ENCODE measurements around the gene MYBPC1. TPM values are rescaled to one million over a fixed set of nuclear protein-coding genes. Genes with fewer than 3 reads are reported as not detected.
"Not testable (repeated sequence)": the region's sequence is repeated elsewhere in the genome, so short reads cannot be mapped to it uniquely, and the experiment has no call there.

MYBPC1 gene, protein sequence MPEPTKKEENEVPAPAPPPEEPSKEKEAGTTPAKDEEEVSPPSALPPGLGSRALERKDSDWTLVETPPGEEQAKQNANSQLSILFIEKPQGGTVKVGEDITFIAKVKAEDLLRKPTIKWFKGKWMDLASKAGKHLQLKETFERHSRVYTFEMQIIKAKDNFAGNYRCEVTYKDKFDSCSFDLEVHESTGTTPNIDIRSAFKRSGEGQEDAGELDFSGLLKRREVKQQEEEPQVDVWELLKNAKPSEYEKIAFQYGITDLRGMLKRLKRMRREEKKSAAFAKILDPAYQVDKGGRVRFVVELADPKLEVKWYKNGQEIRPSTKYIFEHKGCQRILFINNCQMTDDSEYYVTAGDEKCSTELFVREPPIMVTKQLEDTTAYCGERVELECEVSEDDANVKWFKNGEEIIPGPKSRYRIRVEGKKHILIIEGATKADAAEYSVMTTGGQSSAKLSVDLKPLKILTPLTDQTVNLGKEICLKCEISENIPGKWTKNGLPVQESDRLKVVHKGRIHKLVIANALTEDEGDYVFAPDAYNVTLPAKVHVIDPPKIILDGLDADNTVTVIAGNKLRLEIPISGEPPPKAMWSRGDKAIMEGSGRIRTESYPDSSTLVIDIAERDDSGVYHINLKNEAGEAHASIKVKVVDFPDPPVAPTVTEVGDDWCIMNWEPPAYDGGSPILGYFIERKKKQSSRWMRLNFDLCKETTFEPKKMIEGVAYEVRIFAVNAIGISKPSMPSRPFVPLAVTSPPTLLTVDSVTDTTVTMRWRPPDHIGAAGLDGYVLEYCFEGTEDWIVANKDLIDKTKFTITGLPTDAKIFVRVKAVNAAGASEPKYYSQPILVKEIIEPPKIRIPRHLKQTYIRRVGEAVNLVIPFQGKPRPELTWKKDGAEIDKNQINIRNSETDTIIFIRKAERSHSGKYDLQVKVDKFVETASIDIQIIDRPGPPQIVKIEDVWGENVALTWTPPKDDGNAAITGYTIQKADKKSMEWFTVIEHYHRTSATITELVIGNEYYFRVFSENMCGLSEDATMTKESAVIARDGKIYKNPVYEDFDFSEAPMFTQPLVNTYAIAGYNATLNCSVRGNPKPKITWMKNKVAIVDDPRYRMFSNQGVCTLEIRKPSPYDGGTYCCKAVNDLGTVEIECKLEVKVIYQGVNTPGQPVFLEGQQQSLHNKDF
- 10 to 100 TPM in 1 of 6 donors, under 1 TPM in 3, not detected in 2; 0.12 to 13.6 (median 0.36) TPM for total RNA-seq
- polyA plus RNA-seq, result under 1 TPM; 0.08 to 0.59 TPM

DNA sequence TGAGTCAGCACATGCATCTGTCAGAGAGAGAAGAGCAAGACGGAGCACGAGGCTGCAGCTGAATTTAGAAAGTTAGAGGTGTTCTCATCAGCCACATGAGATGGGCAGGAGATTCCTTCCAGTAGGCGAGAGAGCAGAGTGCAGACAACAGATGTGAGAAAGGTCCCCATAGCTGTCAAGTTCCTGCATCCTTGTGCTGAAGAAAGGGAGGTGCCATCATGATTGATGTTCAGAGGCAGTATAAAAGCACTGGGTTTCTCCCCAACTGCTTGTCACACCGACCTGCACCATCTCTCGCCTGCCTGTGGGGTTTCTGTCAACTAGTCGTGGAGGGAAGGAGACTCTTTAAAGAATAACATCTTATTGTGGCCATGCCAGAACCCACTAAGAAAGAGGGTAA lies at the start of gene MYBPC1:
TSS of gene MYBPC1 (plus strand) at position 272 of the 400 bp plus-strand sequence. CDS start at position 372, 100 bp downstream.
- intact Hi-C loops (cut with DNase I), result no loop called here
- no peak for FAIRE-seq
- no peaks in the 10 kb centered on the region for H3K36me3 ChIP-seq
- TF ChIP-seq CTCF (IDR thresholded peaks at IDR 0.05), result no peak
- H3K9me3 ChIP-seq, result no peaks in the 10 kb centered on the region
- peaks cover under 1 to 16% (median 6%) of the 10 kb centered on the region in 3 donors for H3K4me1 ChIP-seq
- H3K27me3 ChIP-seq, result no peaks in the 10 kb centered on the region
- H3K4me3 ChIP-seq, result no peak within 1 kb of the TSS
- 56 to 70% methylated on average over 6 of the region's 6 CpGs for WGBS, 2 donors
- DNase-seq, result no peak
- no peak for ATAC-seq
- no peak within 1 kb of the TSS for H3K27ac ChIP-seq

GRCh38 chr12:101551362-101552114 lies 43.2 kb upstream of the MYBPC1 start:
- DNase-seq, result no peak
- no peak for ATAC-seq
- WGBS, 2 donors, result 43 to 44% methylated on average over 6 of the region's 6 CpGs
- Histone ChIP-seq H3K4me1 (no peaks in the 10 kb centered on the region), H3K36me3 (no peaks in the 10 kb centered on the region), H3K9me3 (no peaks in the 10 kb centered on the region), H3K4me3 (no peak overlapping the region), H3K27ac (no peak overlapping the region), H3K27me3 (no peaks in the 10 kb centered on the region)
- intact Hi-C loops (cut with DNase I), result no loop called here
- FAIRE-seq, result no peak
- TF ChIP-seq CTCF (IDR thresholded peaks at IDR 0.05), result no peak

GRCh38 chr12:101552277-101552676 lies 42.5 kb upstream of the MYBPC1 start:
- Histone ChIP-seq H3K9me3 (no peaks in the 10 kb centered on the region), H3K36me3 (no peaks in the 10 kb centered on the region), H3K27ac (no peak overlapping the region), H3K27me3 (no peaks in the 10 kb centered on the region), H3K4me1 (no peaks in the 10 kb centered on the region), H3K4me3 (no peak overlapping the region)
- FAIRE-seq (no peak), ATAC-seq (no peak), DNase-seq (no peak)
- TF ChIP-seq CTCF (IDR thresholded peaks at IDR 0.05), result no peak
- 57 to 63% methylated on average over 4 of the region's 4 CpGs for WGBS, 2 donors
- intact Hi-C loops (cut with DNase I), result no loop called here

GRCh38 chr12:101557094-101557493 lies 37.7 kb upstream of the MYBPC1 start:
- H3K36me3 ChIP-seq, result no peaks in the 10 kb centered on the region
- ATAC-seq, result no peak
- intact Hi-C loops (cut with DNase I), result no loop called here
- no peak overlapping the region for H3K4me3 ChIP-seq
- no peak for DNase-seq
- H3K9me3 ChIP-seq, result no peaks in the 10 kb centered on the region
- no peaks in the 10 kb centered on the region for H3K27me3 ChIP-seq
- no peak for TF ChIP-seq CTCF (IDR thresholded peaks at IDR 0.05)
- H3K4me1 ChIP-seq, result no peaks in the 10 kb centered on the region
- no peak for FAIRE-seq
- 68 to 81% methylated on average over 4 of the region's 4 CpGs for WGBS, 2 donors
- no peak overlapping the region for H3K27ac ChIP-seq

GRCh38 chr12:101558726-101559125 lies 36.0 kb upstream of the MYBPC1 start:
- H3K4me3 ChIP-seq; H3K27ac ChIP-seq; H3K4me1 ChIP-seq; H3K9me3 ChIP-seq; DNase-seq; FAIRE-seq; ATAC-seq; intact Hi-C loops (cut with DNase I); H3K36me3 ChIP-seq; H3K27me3 ChIP-seq: not testable (repeated sequence)
- WGBS, 2 donors, result 93 to 96% methylated on average over 7 of the region's 7 CpGs
